Erythroblast (primary cell): Measurements from ENCODE around the gene CPSF7.
"Not testable (repeated sequence)": the region's sequence is repeated elsewhere in the genome, so short reads cannot be mapped to it uniquely, and the experiment has no call there.

Experiments used
- DNase-seq, 2 experiments: peaks; one replicate each; lab custom pipeline; 2025; lab: John Stamatoyannopoulos, UW
- GATA1 ChIP-seq: IDR thresholded peaks from 2 replicates; pipeline ENCODE4 v1.6.1; 2011; ENCODE audit warnings: low read depth, mild to moderate bottlenecking, control low read depth, low read length, moderate library complexity
- POLR2A ChIP-seq: IDR thresholded peaks from 2 replicates; pipeline ENCODE4 v1.6.1; 2011; ENCODE audit warnings: mild to moderate bottlenecking, low read length

The CPSF7 gene, protein sequence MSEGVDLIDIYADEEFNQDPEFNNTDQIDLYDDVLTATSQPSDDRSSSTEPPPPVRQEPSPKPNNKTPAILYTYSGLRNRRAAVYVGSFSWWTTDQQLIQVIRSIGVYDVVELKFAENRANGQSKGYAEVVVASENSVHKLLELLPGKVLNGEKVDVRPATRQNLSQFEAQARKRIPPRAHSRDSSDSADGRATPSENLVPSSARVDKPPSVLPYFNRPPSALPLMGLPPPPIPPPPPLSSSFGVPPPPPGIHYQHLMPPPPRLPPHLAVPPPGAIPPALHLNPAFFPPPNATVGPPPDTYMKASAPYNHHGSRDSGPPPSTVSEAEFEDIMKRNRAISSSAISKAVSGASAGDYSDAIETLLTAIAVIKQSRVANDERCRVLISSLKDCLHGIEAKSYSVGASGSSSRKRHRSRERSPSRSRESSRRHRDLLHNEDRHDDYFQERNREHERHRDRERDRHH

DNA sequence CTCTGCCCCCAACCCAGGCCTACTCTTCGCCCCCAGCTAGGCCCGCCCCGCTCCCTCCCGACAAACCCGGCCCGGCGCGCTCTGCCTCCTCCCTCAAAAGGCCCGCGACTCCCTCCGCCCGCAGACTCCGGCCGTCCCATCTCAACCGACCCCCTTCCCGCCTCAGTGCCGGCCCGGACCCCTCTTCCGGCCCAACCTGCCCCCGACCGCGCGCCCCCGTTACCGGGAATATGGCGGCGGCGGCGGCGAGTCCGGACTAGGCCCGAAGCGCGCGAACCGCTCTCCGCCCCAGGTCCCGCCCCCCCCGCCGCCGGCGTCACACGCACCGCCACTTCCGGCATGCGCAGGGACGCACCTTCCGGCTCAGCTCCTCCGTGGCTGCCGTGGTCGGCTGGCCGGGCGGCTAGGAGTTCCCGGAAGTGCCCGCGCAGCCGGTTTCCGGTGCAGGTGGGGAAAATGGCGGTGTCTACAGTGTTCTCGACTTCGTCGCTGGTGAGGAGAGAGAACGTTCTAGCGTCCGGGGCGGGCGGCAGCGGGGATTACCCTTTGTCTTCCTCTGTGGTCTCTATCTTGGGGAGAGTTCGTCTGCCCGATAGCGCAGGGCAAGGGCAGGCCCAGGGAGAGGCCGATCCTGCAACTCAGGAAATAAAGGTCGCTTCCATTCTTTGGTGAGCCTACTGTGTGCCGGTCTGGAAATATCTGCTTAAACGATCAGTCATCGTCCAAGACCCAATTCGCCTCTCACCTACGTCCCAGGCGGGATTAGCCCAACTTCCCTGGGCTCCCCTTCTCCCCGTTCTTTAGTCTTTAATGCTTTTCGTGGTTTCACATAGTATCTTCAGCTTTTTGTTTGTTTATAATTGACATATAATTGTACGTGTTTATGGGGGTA, at the start of gene CPSF7, which contains the start of gene SDHAF2:
Gene CPSF7, minus strand, starts transcription at position 285 of the 892 bp plus-strand sequence. CDS start 740 bp downstream, outside the sequence.
Gene SDHAF2, plus strand, starts transcription at position 434 of the 892 bp plus-strand sequence. Its CDS starts 23 bp downstream, at position 457.
- TF ChIP-seq POLR2A (peak; percentile 89), GATA1 (no peak)
- peak; percentile 98 to 99 for DNase-seq

DNA sequence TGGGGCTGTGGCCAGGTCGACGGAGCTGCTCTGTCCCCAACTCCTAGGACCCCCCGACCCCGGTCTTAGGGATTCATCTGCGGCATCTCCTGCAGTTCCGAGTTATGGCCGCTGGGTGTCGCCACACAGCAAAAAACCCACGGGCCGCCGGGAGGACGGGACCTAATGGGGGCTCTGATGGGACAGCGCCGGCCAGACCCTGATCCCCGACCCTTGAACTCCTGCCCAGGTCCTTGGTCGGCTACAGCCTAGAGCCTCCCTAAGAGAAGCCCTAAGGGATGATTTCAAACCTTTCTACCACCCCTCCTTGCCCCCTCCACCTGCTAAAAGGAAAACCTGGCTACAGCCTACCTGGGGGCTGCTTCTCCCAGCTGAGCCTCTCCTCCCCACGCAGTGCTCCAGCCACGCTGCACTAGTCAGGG, 48.0 kb upstream of the CPSF7 start:
- DNase-seq = peak; percentile 44 to 71
- TF ChIP-seq GATA1 = no peak

DNA sequence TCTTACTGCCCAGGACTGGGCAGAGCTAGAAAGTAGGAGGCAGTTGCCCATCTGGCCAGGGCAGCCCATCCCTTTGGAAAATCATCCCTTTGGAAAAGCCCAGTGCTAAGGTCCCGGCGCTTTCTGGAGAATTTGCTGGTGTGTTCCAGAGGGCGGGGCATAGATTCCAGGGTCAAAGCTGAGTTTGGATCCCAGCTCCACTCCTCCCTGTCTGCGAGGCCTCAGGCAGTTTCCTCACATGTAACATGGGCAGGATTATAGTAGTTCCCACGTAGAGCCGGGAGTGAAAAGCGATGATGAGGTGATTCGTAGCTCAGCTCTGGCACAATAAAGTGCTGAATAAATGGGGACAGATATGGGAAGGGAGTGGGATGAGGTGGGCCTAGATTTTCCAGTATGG, 47.4 kb upstream of the CPSF7 start:
- no peak for DNase-seq
- no peak for TF ChIP-seq POLR2A
- TF ChIP-seq GATA1 = no peak

DNA sequence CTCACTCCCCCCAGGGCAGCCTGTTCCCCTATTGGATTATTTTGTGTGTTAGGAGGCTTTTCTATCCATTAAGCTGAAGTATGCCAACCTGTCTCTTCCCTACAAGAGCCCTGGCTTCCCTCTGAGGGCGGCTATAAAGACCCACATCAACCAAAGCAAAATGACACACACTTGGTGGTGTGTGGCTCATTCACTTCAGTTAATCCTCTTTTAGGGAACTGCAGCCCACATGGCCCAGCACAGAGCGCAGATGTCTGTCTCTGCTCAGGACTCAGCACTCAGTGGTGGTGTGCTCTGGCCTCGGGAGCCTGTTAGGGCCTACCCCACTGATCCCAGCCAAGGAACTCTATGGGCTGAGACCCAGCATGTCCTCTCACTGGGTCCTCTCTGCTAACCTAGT, 46.6 kb upstream of the CPSF7 start:
- no peak for DNase-seq

DNA sequence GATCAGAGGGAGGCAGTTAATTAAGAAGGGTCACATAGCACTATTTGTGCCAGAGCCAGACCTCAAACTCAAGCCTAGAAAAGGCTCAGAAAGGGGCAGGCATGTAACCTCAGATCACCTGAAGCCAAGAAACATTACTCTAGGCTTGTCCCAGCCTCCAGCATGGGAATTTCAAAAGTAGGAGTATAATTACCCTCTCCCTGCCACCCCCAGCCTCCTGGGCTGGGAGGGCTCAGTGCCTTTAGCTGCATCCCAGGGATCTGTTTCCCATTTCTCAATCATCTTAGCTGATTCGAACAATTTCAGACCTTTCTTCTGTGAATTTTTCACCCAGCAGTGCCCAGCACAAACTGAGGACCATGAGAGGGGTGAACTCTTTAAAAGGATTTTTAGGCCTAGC, 45.7 kb upstream of the CPSF7 start:
- TF ChIP-seq POLR2A (no peak), GATA1 (no peak)
- DNase-seq = no peak

More for the DNA sequence above, 46.6 kb upstream of the CPSF7 start:
- TF ChIP-seq GATA1 = no peak
- TF ChIP-seq POLR2A = no peak

DNA sequence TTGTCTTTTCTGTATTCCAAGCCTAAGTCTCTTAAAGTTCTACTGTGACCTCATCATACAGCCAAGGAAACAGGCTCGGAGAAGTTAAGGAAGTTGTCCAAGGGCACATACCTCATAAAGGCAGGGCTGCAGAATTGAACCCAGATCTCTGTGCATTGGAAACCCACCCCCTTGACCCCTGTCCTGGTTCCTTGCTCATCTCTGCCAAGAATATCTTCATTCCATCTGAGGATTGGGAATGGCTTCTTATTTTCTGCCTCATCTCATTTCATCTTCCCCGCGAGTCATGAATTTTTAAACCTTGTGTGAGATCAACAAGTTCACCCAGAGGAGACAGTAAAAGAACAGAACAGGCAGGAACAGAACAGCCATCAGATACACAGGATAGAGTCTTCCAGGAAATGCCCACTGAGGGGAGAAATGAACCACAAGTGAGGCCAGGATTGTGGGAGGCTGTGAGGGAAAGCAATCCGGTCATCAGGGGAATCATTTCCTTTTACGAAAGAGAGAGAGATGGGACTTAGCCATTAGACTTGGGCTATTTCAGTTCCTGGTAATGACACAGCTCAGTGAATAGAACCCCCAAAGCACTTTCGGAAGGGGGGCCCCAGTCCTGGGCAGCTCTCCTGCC, 44.4 kb upstream of the CPSF7 start:
- TF ChIP-seq POLR2A = no peak
- no peak for TF ChIP-seq GATA1
- no peak for DNase-seq

DNA sequence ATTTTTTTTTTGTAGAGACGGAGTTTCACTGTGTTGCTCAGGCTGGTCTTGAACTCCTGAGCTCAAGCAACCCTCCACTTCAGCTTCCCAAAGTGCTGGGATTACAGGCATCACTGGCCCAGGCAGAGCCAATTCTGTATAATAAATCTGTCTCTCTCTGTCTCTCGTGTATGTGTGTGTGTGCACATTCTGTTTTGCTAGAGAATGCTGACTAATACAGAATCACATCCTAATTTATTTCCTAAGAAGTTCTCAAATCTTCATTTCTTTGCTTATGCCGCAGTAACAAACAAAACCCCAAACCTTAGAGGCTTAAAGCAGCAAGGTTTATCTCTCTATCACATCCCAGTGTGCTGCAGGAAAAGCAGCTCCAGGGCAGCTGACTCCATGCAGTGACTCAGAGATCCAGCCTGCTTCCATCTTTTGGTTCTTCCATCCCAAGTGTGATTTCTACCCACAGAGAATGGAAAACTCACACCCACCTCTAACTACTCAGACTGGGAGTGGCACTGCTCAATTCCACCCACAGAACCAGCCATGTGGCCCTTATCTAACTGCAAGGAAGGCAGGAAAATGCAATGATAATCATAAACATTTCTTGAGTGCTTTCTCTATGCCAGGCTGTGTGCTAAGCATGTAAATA, 43.7 kb upstream of the CPSF7 start:
- DNase-seq = peak; percentile 32 to 38

DNA sequence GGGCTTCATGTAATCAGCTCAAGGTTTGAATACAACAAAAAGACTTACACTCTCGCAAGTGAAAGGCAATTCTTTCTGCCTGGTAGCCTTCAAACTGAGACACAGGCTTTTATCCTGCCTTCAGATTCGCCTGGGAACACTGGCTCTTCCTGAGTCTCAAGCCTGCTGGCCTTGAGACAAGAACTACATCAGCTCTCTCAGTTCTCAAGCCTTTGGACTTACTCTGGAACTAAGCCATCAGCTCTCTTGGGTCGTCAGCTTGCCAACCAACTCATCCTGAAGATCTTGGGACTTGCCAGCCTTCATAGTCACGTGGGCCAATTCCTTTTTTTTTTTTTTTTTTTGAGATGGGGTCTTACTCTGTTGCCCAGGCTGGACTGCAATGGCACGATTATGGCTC, 43.1 kb upstream of the CPSF7 start:
- TF ChIP-seq POLR2A (no peak), GATA1 (no peak)
- no peak for DNase-seq

More for the DNA sequence above, 43.7 kb upstream of the CPSF7 start:
- TF ChIP-seq POLR2A (no peak), GATA1 (no peak)

DNA sequence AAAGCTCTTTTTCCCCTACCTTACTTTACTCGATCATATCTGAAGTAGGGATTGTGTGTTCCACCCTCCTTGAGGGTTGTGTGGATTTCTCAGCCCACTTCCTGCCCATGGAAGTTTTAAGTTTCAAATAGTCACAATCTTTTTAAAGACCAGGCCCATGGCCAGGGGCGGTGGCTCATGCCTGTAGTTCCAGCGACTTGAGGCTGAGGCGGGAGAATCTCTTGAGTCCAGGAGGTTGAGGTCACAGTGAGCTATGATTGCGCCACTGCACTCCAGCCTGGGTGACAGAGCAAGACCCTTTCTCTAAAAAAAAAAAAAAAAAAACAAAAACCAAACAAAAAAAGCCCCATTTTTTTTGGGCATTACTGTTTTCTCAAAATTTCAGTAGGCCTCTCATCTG, 42.5 kb upstream of the CPSF7 start:
- DNase-seq = peak in 1 of 2 experiments; percentile 20

DNA sequence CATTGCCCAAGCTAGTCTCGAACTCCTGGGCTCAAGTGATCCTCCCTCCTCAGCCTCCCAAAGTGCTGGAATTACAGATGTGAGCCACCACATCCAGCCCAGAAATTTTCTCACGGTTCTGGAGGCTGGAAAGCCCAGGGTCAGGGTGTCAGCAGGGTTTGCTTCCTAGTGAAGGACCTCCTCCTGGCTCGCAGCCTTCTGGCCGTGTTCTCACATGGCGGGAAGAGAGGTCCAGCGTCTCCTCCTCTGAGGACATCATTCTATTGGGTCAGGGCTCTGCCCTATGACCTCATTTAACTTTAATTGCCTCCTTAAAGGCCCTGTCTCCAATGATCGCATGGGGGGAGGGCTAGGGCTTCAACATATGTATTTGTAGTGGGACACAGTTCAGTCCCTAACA, 38.2 kb upstream of the CPSF7 start:
- no peak for DNase-seq
- TF ChIP-seq GATA1 (no peak), POLR2A (no peak)

More for the DNA sequence above, 42.5 kb upstream of the CPSF7 start:
- TF ChIP-seq POLR2A (no peak), GATA1 (no peak)

DNA sequence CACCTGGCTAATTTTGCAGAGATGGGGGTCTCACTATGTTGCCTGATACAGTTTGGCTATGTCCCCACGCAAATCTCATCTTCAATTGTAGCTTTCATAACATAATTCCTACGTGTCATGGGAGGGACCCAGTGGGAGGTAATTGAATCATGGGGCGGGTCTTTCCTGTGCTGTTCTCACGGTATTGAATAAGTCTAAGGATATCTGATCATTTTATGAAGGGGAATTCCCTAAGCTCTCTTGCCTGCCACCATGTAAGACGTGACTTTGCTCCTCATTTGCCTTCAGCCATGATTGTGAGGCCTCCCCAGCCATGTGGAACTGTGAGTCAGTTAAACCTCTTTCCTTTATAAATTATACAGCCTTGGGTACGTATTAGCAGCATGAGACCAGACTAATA, 37.8 kb upstream of the CPSF7 start:
- DNase-seq = not testable (repeated sequence)

DNA sequence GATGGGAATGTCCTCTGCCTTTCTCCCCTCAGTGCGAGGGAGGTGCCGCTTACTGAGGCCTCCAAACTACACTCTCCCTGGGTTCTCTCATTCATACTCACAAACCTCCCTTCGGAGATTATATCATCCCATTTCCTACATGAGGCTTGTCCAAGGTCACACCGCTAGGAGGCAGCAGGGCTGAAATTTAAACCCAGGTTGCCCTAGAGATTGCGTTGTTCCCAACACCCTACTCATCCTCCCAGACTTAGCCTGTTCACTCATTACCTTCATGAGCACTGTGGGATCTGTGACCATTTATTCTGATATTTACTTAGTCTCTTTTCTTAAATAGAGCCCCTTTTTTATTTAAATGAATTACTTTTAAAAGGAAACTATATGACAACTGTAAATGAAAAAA, 31.2 kb upstream of the CPSF7 start:
- TF ChIP-seq GATA1 (no peak), POLR2A (no peak)

DNA sequence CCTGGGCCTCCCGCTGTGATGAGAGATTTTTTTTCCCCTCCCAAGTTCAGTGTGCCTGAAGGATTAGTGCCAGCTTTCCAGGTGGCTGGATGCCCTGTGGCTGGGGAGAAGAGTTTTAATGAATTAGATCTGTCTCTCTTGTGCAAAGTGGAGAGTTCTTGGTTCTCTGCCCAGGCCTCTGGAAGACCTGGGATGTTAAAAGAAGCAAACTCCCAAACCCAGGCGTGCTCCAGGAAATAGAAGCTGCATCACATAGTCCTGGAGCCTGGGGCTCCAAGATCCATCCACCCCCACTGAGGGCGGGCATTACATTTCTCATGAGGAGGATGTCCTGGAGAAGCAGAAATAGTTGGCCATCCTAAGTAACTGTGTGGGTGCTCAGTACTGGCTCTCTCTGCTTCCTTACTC, 30.7 kb upstream of the CPSF7 start:
- DNase-seq = no peak
- TF ChIP-seq POLR2A (no peak), GATA1 (no peak)

More for the DNA sequence above, 31.2 kb upstream of the CPSF7 start:
- DNase-seq = no peak
